CD4-positive, CD25-positive, alpha-beta regulatory T cell (primary cell): ENCODE results near the gene STK10. TPM values are rescaled to one million over a fixed set of nuclear protein-coding genes. Genes with fewer than 3 reads are reported as not detected.

Source experiments
- ATAC-seq, 2 donors: fragments of 150-1000 bp; cut with Tn5 transposase; one replicate each; pipeline ENCODE4 v1.10.0; 2021; ENCODE audit warnings: low read depth in 2 of 2, moderate number of reproducible peaks in 2 of 2, moderate library complexity in 1 of 2
- DNase-seq, 3 donors: peaks; one replicate each; pipeline versions ENCODE4 v3.0.0 to v3.0.0-alpha.2; 2012 to 2022; ENCODE audit warnings: mixed read lengths in 1 of 3
- H3K27ac ChIP-seq: one replicate; pipeline ENCODE4 v1.7.0; 2013; ENCODE audit warnings: mild to moderate bottlenecking, low read length; ENCODE audit not compliant: insufficient read depth, poor library complexity, severe bottlenecking
- H3K27me3 ChIP-seq: one replicate; pipeline ENCODE4 v1.7.0; 2013; ENCODE audit warnings: low read length; ENCODE audit not compliant: control insufficient read depth, insufficient read depth
- H3K36me3 ChIP-seq: one replicate; pipeline ENCODE4 v1.7.0; 2013; ENCODE audit warnings: mild to moderate bottlenecking, low read length, moderate library complexity; ENCODE audit not compliant: control insufficient read depth, insufficient read depth
- H3K4me1 ChIP-seq: 2 replicates; pipeline ENCODE4 v1.7.0; 2013; ENCODE audit warnings: mild to moderate bottlenecking, low read length; ENCODE audit not compliant: insufficient read depth, control insufficient read depth, poor library complexity, severe bottlenecking
- H3K4me3 ChIP-seq: one replicate; pipeline ENCODE4 v1.7.0; 2013; ENCODE audit warnings: low read depth, mild to moderate bottlenecking, low read length, moderate library complexity
- H3K9me3 ChIP-seq, 2 experiments: 1 replicate in 1 of 2; 2 replicates in 1 of 2; pipeline ENCODE4 v1.7.0; 2013; ENCODE audit warnings: low read length in 2 of 2, mild to moderate bottlenecking in 1 of 2, moderate library complexity in 1 of 2; ENCODE audit not compliant: control insufficient read depth in 2 of 2
- H3K27ac Mint-ChIP-seq, 3 donors: one replicate each; pipeline ENCODE4 v1.8.0; 2020 to 2022; ENCODE audit warnings: mild to moderate bottlenecking in 3 of 3, mixed read lengths in 3 of 3, moderate library complexity in 2 of 3
- H3K27me3 Mint-ChIP-seq: one replicate; pipeline ENCODE4 v1.8.0; 2022; ENCODE audit warnings: mild to moderate bottlenecking, mixed read lengths
- H3K36me3 Mint-ChIP-seq: one replicate; pipeline ENCODE4 v1.8.0; 2020; ENCODE audit warnings: mixed read lengths
- H3K4me1 Mint-ChIP-seq, 4 donors: one replicate each; pipeline ENCODE4 v1.8.0; 2020 to 2022; ENCODE audit warnings: mixed read lengths in 4 of 4, mild to moderate bottlenecking in 1 of 4
- H3K4me3 Mint-ChIP-seq, 4 donors: one replicate each; pipeline ENCODE4 v1.8.0; 2020 to 2022; ENCODE audit warnings: mild to moderate bottlenecking in 4 of 4, mixed read lengths in 4 of 4, moderate library complexity in 3 of 4
- H3K9me3 Mint-ChIP-seq, 7 donors: one replicate each; pipeline ENCODE4 v1.8.0; 2020 to 2022; ENCODE audit warnings: mixed read lengths in 7 of 7, mild to moderate bottlenecking in 3 of 7, moderate library complexity in 2 of 7
- polyA plus RNA-seq, 4 donors: library from polyadenylated mRNA; unstranded; fragments of 300-500 nt; fragmentation: Illumina TruSeq; gene quantifications; one replicate each; pipeline ENCODE4 v1.2.3, GENCODE V29; 2021
- total RNA-seq: library from RNA; stranded (reverse); gene quantifications from one replicate; pipeline ENCODE4 v1.2.3, GENCODE V29; 2022

STK10 gene
- total and polyA plus RNA-seq, 5 donors from 2014 or later: 71.2 to 533 (median 74.6) TPM

DNA sequence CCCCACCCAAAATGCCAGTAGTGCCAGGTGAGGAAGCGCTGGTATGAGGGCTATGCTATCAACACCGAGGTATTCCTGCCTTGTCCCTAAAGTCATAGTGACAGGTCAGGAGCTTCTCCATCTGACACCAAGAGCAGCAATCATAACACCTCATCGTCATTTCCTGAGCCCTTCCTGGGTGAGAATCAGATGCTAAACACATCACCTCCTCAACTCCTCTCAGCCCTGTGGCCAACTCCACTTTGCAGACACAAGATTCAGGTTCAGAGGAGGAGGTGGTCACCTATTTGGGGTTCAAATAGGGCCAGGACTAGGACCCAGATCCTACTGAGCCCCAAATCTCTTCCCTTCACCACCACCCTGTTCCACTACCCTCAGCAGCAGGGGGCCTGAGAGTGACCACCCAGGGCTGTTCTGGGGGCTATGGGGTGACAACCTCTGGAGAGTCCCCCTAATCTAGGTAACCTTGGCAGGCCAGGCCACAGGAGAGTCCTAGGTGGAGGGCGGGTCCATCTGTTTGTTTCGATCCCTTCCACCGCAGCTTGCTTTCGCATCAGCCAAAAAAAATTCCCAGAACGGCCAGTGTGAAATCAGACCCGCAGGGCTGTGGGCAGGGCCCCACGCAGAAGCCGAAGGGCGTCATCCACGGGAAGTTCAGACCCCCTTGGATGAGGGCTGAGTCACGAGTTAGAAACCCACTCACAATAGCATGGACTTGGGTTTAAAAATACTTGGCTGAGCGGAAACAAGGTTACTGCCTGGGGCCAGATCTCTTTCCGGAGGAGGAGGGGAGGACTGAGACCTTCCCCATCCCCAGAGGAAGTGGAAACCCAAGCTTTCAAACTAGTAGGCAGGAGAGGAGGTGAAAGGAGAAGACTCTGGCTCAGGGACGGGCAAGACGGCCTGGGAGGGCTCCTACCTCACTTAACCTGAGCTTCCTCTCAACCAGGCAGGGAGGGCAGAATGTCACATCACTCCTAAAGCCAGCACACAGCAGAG is 8.7 kb downstream of the STK10 start:
- Mint-ChIP-seq H3K27ac (peak overlapping the region; percentile 98 to 99 (median 99)), H3K4me1 (peaks cover 23 to 99% (median 67%) of the 10 kb centered on the region in 4 donors), H3K36me3 (peaks cover 34% of the 10 kb centered on the region), H3K9me3 (peaks cover 0 to 1% (median 0%) of the 10 kb centered on the region in 7 donors), H3K27me3 (peaks cover 4% of the 10 kb centered on the region), H3K4me3 (peak overlapping the region; percentile 89 to 99 (median 98))
- DNase-seq: peak; percentile 51 to 86 (median 65)
- peak; percentile 29 to 30 for ATAC-seq
- Histone ChIP-seq H3K36me3 (peaks cover 11% of the 10 kb centered on the region), H3K4me3 (peak overlapping the region; percentile 79), H3K9me3 (no peaks in the 10 kb centered on the region), H3K27me3 (no peaks in the 10 kb centered on the region), H3K27ac (peak overlapping the region; percentile 96), H3K4me1 (peaks cover 98% of the 10 kb centered on the region)

DNA sequence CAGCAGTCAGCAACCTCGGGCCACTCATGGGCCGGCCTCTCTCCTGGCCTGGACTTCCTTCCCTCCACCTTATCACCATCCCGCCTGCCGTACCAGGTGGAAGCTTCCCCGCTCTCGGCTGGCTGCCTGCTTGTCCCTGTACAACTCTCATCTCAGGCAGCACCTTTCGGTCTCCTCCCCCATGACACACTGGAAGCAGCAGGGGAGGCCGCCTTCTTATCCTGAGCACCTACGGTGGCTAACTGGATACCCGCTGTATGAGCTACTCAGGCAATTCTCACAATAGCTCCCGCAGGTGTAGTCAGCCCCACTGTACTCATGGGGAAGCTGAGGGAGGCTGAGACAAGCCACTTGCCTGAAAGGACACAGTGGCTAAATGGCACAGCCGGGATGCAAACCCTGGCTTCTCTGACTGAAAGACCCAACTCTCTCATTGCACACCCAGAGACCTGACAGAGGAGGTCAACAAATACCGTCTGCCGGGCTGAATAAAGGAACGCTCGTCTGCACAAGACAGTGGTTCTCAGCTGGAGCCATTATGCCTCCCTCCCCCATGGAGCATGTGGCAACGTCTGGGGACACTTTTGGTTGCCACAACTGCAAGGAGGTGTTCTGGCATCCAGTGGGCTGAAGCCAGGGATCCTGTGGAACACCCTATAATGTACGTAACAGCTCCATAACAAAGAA is 9.6 kb downstream of the STK10 start:
- H3K9me3 Mint-ChIP-seq: peaks cover 0 to 1% (median 0%) of the 10 kb centered on the region in 7 donors
- H3K27ac Mint-ChIP-seq: peak overlapping the region; percentile 98 to 99 (median 99)
- peaks cover 27 to 99% (median 72%) of the 10 kb centered on the region in 4 donors for H3K4me1 Mint-ChIP-seq
- H3K27me3 ChIP-seq: no peaks in the 10 kb centered on the region
- peak overlapping the region; percentile 96 for H3K27ac ChIP-seq
- H3K27me3 Mint-ChIP-seq: peaks cover 4% of the 10 kb centered on the region
- H3K4me3 Mint-ChIP-seq: peak overlapping the region; percentile 89 to 99 (median 98)
- DNase-seq (peak in 1 of 3 donors; percentile 69), ATAC-seq (no peak)
- peaks cover 7% of the 10 kb centered on the region for H3K36me3 ChIP-seq
- peak overlapping the region; percentile 79 for H3K4me3 ChIP-seq
- no peaks in the 10 kb centered on the region for H3K9me3 ChIP-seq
- peaks cover 39% of the 10 kb centered on the region for H3K36me3 Mint-ChIP-seq
- H3K4me1 ChIP-seq: peaks cover 98% of the 10 kb centered on the region

DNA sequence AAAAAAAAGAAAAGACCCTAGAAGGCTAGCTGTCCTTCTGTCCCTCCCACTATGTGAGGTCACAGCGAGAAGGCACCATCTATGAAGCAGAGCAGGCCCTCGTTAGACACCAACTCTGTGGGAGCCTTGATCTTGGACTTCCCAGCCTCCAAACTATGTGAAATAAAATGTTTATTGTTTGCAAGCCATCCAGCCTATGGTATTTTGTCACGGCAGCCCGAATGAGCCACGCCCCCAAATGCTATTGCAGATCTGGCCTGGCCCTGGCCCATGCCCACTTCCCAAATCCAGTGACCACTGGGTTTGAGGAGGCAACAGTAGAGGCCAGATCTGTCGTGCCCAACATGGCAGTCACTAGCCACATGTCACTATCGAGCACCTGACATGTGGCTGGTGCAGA is 10.8 kb downstream of the STK10 start:
- H3K36me3 Mint-ChIP-seq: peaks cover 36% of the 10 kb centered on the region
- H3K9me3 ChIP-seq: no peaks in the 10 kb centered on the region
- peaks cover 4% of the 10 kb centered on the region for H3K27me3 Mint-ChIP-seq
- H3K9me3 Mint-ChIP-seq: peaks cover 0 to 1% (median 0%) of the 10 kb centered on the region in 7 donors
- DNase-seq (no peak), ATAC-seq (no peak)
- H3K4me1 ChIP-seq: peaks cover 97% of the 10 kb centered on the region
- H3K4me3 ChIP-seq: peak overlapping the region; percentile 62
- peaks cover 11% of the 10 kb centered on the region for H3K36me3 ChIP-seq
- peak overlapping the region; percentile 98 to 99 (median 99) for H3K27ac Mint-ChIP-seq
- H3K27me3 ChIP-seq: no peaks in the 10 kb centered on the region
- H3K4me3 Mint-ChIP-seq: peak overlapping the region; percentile 89 to 99 (median 98)
- peak overlapping the region; percentile 96 for H3K27ac ChIP-seq
- H3K4me1 Mint-ChIP-seq: peaks cover 25 to 99% (median 70%) of the 10 kb centered on the region in 4 donors

DNA sequence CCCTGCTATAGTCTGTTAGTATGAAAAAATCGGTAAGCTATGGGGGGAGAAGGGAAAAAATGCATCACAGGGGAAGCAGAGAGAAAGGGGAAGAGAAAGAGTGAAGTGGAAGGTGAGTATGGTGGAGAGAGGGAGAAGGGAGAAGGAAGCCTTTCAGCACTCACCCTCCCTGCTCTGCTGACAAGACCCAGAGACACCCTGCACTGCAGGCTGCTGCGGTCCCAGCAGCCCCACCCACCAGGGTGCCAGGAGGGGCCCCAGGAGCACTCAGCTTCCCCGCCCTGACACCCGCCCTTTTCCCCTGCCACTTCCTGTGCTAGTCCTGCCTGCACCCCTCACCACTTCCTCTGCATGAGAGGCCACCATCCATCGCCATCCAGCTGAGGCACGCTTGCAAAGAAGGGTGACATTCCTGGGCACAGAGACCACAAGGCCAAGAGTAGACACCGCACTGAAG is 12.7 kb downstream of the STK10 start:
- H3K4me3 Mint-ChIP-seq: peak overlapping the region; percentile 95 to 99 (median 98)
- peak; percentile 83 to 98 (median 87) for DNase-seq
- H3K36me3 ChIP-seq: peaks cover 27% of the 10 kb centered on the region
- H3K27ac ChIP-seq: peak overlapping the region; percentile 96
- H3K4me1 Mint-ChIP-seq: peaks cover 20 to 100% (median 71%) of the 10 kb centered on the region in 4 donors
- peaks cover 4% of the 10 kb centered on the region for H3K27me3 Mint-ChIP-seq
- H3K4me3 ChIP-seq: peak overlapping the region; percentile 93
- peak; percentile 83 to 85 for ATAC-seq
- H3K27ac Mint-ChIP-seq: peak overlapping the region; percentile 98 to 99 (median 99)
- no peaks in the 10 kb centered on the region for H3K27me3 ChIP-seq
- peaks cover 93% of the 10 kb centered on the region for H3K4me1 ChIP-seq
- peaks cover 0 to 1% (median 0%) of the 10 kb centered on the region in 7 donors for H3K9me3 Mint-ChIP-seq
- peaks cover 32% of the 10 kb centered on the region for H3K36me3 Mint-ChIP-seq
- no peaks in the 10 kb centered on the region for H3K9me3 ChIP-seq

DNA sequence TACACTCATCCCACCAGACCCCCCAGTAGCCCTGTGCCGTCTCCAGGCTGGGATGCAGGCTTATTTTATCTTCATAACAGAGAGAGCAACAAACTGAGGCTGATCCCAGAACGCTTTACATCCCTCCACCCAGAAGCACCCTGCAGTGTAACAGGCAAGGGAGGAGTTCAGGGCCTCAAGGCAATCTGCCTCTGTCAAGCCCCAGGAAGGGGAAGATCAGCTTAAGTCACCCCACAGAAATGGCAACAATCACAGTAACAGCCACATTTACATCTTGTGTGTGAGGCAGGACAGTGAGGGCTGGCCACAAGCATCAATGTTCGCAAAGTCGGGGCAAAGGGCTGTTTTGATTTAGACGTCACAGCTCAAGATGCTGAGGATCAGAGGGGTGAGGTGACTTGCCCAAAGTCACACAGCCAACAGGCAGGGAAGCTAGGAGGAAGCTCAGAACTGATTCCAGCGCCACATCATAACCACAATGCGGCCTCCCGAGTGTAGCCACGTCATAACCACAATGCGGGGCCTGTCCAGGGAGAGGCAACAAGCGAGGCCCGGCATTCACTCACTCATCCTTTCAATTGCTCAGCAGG is 14.4 kb downstream of the STK10 start:
- H3K9me3 Mint-ChIP-seq: no peaks in the 10 kb centered on the region
- H3K4me3 Mint-ChIP-seq: peak overlapping the region; percentile 95 to 99 (median 98)
- ATAC-seq (no peak), DNase-seq (peak; percentile 35 to 61 (median 57))
- H3K27ac Mint-ChIP-seq: peak overlapping the region; percentile 98 to 99 (median 99)
- peaks cover 24 to 100% (median 75%) of the 10 kb centered on the region in 4 donors for H3K4me1 Mint-ChIP-seq
- Histone ChIP-seq H3K4me1 (peaks cover 92% of the 10 kb centered on the region), H3K27ac (peak overlapping the region; percentile 96), H3K36me3 (peaks cover 39% of the 10 kb centered on the region), H3K4me3 (peak overlapping the region; percentile 64), H3K9me3 (no peaks in the 10 kb centered on the region), H3K27me3 (no peaks in the 10 kb centered on the region)
- peaks cover 4% of the 10 kb centered on the region for H3K27me3 Mint-ChIP-seq
- H3K36me3 Mint-ChIP-seq: peaks cover 40% of the 10 kb centered on the region

DNA sequence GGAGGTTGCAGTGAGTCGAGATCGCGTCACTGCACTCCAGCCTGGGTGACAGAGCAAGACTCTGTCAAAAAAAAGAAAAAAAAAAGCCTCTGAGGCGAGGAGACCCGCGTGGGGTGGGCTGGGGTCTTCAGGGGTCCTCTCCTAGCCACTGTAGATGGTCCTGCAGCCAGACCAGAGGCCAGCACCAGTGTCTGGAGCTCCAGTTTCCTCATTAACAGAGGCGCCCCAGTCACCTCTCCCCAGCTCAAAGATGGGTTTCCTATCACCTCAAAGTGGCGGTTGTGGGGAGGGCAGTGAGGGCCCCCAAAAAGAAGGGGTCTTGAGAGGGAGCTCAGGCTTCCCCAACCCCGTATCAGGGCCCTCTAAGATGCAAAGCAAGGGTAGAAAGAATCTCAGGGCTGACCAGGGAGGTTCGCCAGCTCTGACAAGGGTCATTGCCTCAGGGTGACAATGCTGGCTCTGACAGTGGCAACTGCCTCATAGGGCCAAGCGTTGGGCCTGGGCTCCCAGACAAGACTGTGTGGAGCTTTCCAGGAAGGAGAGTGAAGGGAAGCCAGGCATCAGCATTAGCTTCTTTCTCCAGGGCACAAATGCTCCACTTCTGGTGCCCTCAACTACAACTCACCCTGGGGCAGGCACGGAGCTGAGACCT is 15.0 kb downstream of the STK10 start:
- H3K4me1 ChIP-seq: peaks cover 92% of the 10 kb centered on the region
- peak overlapping the region; percentile 95 to 99 (median 98) for H3K4me3 Mint-ChIP-seq
- ATAC-seq: no peak
- peak overlapping the region; percentile 96 for H3K27ac ChIP-seq
- H3K9me3 Mint-ChIP-seq: no peaks in the 10 kb centered on the region
- peaks cover 34% of the 10 kb centered on the region for H3K36me3 Mint-ChIP-seq
- peak overlapping the region; percentile 98 to 99 (median 99) for H3K27ac Mint-ChIP-seq
- no peaks in the 10 kb centered on the region for H3K27me3 ChIP-seq
- H3K36me3 ChIP-seq: peaks cover 41% of the 10 kb centered on the region
- peaks cover 24 to 100% (median 74%) of the 10 kb centered on the region in 4 donors for H3K4me1 Mint-ChIP-seq
- peak overlapping the region; percentile 64 for H3K4me3 ChIP-seq
- DNase-seq: no peak
- peaks cover 4% of the 10 kb centered on the region for H3K27me3 Mint-ChIP-seq
- no peaks in the 10 kb centered on the region for H3K9me3 ChIP-seq
